ELF-1 (cell line): ENCODE results near the gene RIF1.

Source experiments
- DNase-seq: peaks from one replicate; pipeline ENCODE4 v3.0.0-alpha.2; 2016; ENCODE audit warnings: low read depth, low spot score

Gene RIF1

GRCh38 chr2:151518802-151519201 is 109.1 kb downstream of the RIF1 start:
- DNase-seq = no peak

- no peak for DNase-seq
These were observed 111.3 kb downstream of the RIF1 start for GRCh38 chr2:151520976-151521375.

- DNase-seq = no peak
These were observed 112.9 kb downstream of the RIF1 start for GRCh38 chr2:151522556-151522955.

- no peak for DNase-seq
These were observed 114.1 kb downstream of the RIF1 start for GRCh38 chr2:151523850-151524249.

GRCh38 chr2:151525821-151526373 is 116.2 kb downstream of the RIF1 start:
- no peak for DNase-seq

- no peak for DNase-seq
These were observed 116.9 kb downstream of the RIF1 start for GRCh38 chr2:151526572-151527090.
